GM23338 (cell line): ENCODE results near the gene TNK2. TPM values are rescaled to one million over a fixed set of nuclear protein-coding genes. Genes with fewer than 3 reads are reported as not detected.

ENCODE experiments used
- ATAC-seq: fragments of 200-7000 bp; cut with Tn5 transposase; 3 replicates; pipeline ENCODE4 v1.9.1; 2020
- DNase-seq: peaks from one replicate; pipeline ENCODE4 v3.0.0-alpha.2; 2015; ENCODE audit warnings: low spot score
- H2AFZ ChIP-seq: fragments of 200-600 bp; sonication (generic); 2 replicates; pipeline ENCODE4 v1.8.0; 2016; ENCODE audit warnings: antibody characterized with exemption, mild to moderate bottlenecking, moderate library complexity
- H3F3A ChIP-seq: fragments of 200-600 bp; sonication (generic); replicated peaks from 2 replicates; pipeline ENCODE4 v1.8.0; 2017; ENCODE audit warnings: antibody characterized with exemption, mixed run types, low read depth
- H3K27ac ChIP-seq: fragments of 200-600 bp; sonication (generic); 2 replicates; pipeline ENCODE4 v1.6.1; 2016; ENCODE audit warnings: low read depth
- H3K27me3 ChIP-seq: fragments of 200-600 bp; sonication (generic); 2 replicates; pipeline ENCODE4 v1.8.0; 2016; ENCODE audit warnings: mild to moderate bottlenecking, mixed run types, moderate library complexity; ENCODE audit not compliant: insufficient read depth
- H3K36me3 ChIP-seq: fragments of 200-600 bp; sonication (generic); 2 replicates; pipeline ENCODE4 v1.8.0; 2016; ENCODE audit warnings: mild to moderate bottlenecking; ENCODE audit not compliant: insufficient read depth
- H3K4me1 ChIP-seq: fragments of 200-600 bp; sonication (generic); 2 replicates; pipeline ENCODE4 v1.8.0; 2016; ENCODE audit warnings: mild to moderate bottlenecking, moderate library complexity; ENCODE audit not compliant: insufficient read depth
- H3K4me2 ChIP-seq: fragments of 200-600 bp; sonication (generic); 2 replicates; pipeline ENCODE4 v1.7.1; 2017; ENCODE audit warnings: mixed run types
- H3K4me3 ChIP-seq: fragments of 200-600 bp; sonication (generic); 2 replicates; pipeline ENCODE4 v1.6.1; 2016; ENCODE audit warnings: mixed run types
- H3K79me2 ChIP-seq: fragments of 200-600 bp; sonication (generic); replicated peaks from 2 replicates; pipeline ENCODE4 v1.8.0; 2017; ENCODE audit warnings: mild to moderate bottlenecking; ENCODE audit not compliant: insufficient read depth
- H3K9me2 ChIP-seq: fragments of 200-600 bp; sonication (generic); 2 replicates; pipeline ENCODE4 v1.8.0; 2017; ENCODE audit not compliant: insufficient read depth
- H4K20me1 ChIP-seq: fragments of 200-600 bp; sonication (generic); replicated peaks from 2 replicates; pipeline ENCODE4 v1.8.0; 2017; ENCODE audit warnings: mild to moderate bottlenecking; ENCODE audit not compliant: insufficient read depth
- H3K27ac Mint-ChIP-seq: 2 replicates; pipeline ENCODE4 v1.8.0; 2020; ENCODE audit warnings: inconsistent platforms, mild to moderate bottlenecking, moderate library complexity, mixed read lengths
- H3K27me3 Mint-ChIP-seq: 3 replicates; pipeline ENCODE4 v1.8.0; 2022; ENCODE audit warnings: low read depth, mild to moderate bottlenecking, moderate library complexity, mixed read lengths, inconsistent platforms; ENCODE audit not compliant: insufficient read depth, poor library complexity
- H3K36me3 Mint-ChIP-seq: 3 replicates; pipeline ENCODE4 v1.8.0; 2021; ENCODE audit warnings: low read depth, mild to moderate bottlenecking, inconsistent platforms, moderate library complexity, mixed read lengths
- H3K4me1 Mint-ChIP-seq: 3 replicates; pipeline ENCODE4 v1.8.0; 2020; ENCODE audit warnings: mild to moderate bottlenecking, inconsistent platforms, mixed read lengths
- H3K4me3 Mint-ChIP-seq: 3 replicates; pipeline ENCODE4 v1.8.0; 2021; ENCODE audit warnings: moderate library complexity, mild to moderate bottlenecking, inconsistent platforms, mixed read lengths
- H3K9me3 Mint-ChIP-seq: 3 replicates; pipeline ENCODE4 v1.8.0; 2020; ENCODE audit warnings: moderate library complexity, mild to moderate bottlenecking, inconsistent platforms, mixed read lengths
- CREB1 ChIP-seq: fragments of 250-450 bp; sonication (Bioruptor Pico); IDR thresholded peaks from 2 replicates; pipeline ENCODE4 v1.5.0; 2020; ENCODE audit warnings: low read depth, mild to moderate bottlenecking, moderate library complexity
- CTCF ChIP-seq, 2 experiments: fragments of 200-600 bp in 1 of 2; sonication (generic) in 1 of 2; conservative IDR thresholded peaks; 2 replicates each; pipeline versions ENCODE4 v1.5.1 to v1.6.1; 2016 to 2017; ENCODE audit warnings: antibody characterized with exemption in 2 of 2, low read depth in 2 of 2, mild to moderate bottlenecking in 2 of 2, moderate library complexity in 1 of 2
- ETS1 ChIP-seq: IDR thresholded peaks from 2 replicates; pipeline ENCODE4 v1.6.1; 2016; ENCODE audit warnings: antibody characterized with exemption
- REST ChIP-seq: IDR thresholded peaks from one replicate; pipeline ENCODE4 v1.6.1; 2018; ENCODE audit warnings: antibody characterized with exemption; ENCODE audit not compliant: unreplicated experiment
- ZNF114 ChIP-seq: fragments of 250-450 bp; sonication (Bioruptor Pico); IDR thresholded peaks from 2 replicates; pipeline ENCODE4 v1.5.0; 2020; ENCODE audit warnings: mild to moderate bottlenecking, moderate library complexity
- ZNF331 ChIP-seq: fragments of 250-450 bp; sonication (Bioruptor Pico); IDR thresholded peaks from 2 replicates; pipeline ENCODE4 v1.5.0; 2020; ENCODE audit warnings: low read depth, mild to moderate bottlenecking, moderate library complexity
- ZNF462 ChIP-seq: fragments of 250-450 bp; sonication (Bioruptor Pico); IDR thresholded peaks from 2 replicates; pipeline ENCODE4 v1.5.0; 2020; ENCODE audit warnings: mild to moderate bottlenecking, moderate library complexity
- polyA plus RNA-seq: library from polyadenylated mRNA; unstranded; fragments of >200 nt; fragmentation: Nextera tagmentation; extraction: Ambion mirVana; gene quantifications from 2 replicates; pipeline ENCODE4 v1.2.1, GENCODE V29; 2016
- total RNA-seq: library from RNA; depleted of rRNA; stranded (reverse); fragments of >200 nt; shearing (Covaris generic); gene quantifications from 2 replicates; pipeline ENCODE4 v1.2.3, GENCODE V29; 2014

The TNK2 gene
- total and polyA plus RNA-seq, 2 experiments from 2014 or later, result 10.0 to 22.5 TPM

GRCh38 chr3:195908694-195909581 is 587 bp upstream of the TNK2 start:
- no peak overlapping the region for H3K27ac ChIP-seq
- Mint-ChIP-seq H3K27ac (no peak overlapping the region), H3K4me3 (peak overlapping the region; percentile 88), H3K27me3 (peaks cover 20% of the 10 kb centered on the region), H3K36me3 (no peaks in the 10 kb centered on the region), H3K4me1 (peaks cover 32% of the 10 kb centered on the region), H3K9me3 (no peaks in the 10 kb centered on the region)
- H3K4me1 ChIP-seq, result peaks cover 22% of the 10 kb centered on the region
- H3F3A ChIP-seq, result peaks cover 13% of the 10 kb centered on the region; the same call in 1 of the 2 replicates
- H4K20me1 ChIP-seq, result peaks cover 24% of the 10 kb centered on the region
- TF ChIP-seq CREB1 (CRISPR knock-in tag) (no peak), ZNF331 (CRISPR knock-in tag) (no peak), ETS1 (no peak), ZNF462 (CRISPR knock-in tag) (no peak), REST (no peak), CTCF (conservative IDR thresholded peaks at IDR 0.05; ENCODE audit: low read depth in 2 of 2) (no peak; a peak in 1 of 4 replicates), ZNF114 (no peak)
- no peak overlapping the region for H2AFZ ChIP-seq
- peak; percentile 13 for ATAC-seq
- no peaks in the 10 kb centered on the region for H3K36me3 ChIP-seq
- H3K27me3 ChIP-seq, result peaks cover 5% of the 10 kb centered on the region; the same call in 1 of the 2 replicates
- DNase-seq, result peak; percentile 68
- H3K9me2 ChIP-seq, result no peaks in the 10 kb centered on the region
- H3K4me3 ChIP-seq, result peak overlapping the region; percentile 75
- H3K4me2 ChIP-seq, result peak overlapping the region; percentile 88
- peaks cover 44% of the 10 kb centered on the region for H3K79me2 ChIP-seq
